Measurements from ENCODE around the gene ARHGEF39. TPM values are rescaled to one million over a fixed set of nuclear protein-coding genes. Genes with fewer than 3 reads are reported as not detected.

ARHGEF39 gene
- total RNA-seq, 1 experiment from 2014 or later: 15.4 TPM

DNA sequence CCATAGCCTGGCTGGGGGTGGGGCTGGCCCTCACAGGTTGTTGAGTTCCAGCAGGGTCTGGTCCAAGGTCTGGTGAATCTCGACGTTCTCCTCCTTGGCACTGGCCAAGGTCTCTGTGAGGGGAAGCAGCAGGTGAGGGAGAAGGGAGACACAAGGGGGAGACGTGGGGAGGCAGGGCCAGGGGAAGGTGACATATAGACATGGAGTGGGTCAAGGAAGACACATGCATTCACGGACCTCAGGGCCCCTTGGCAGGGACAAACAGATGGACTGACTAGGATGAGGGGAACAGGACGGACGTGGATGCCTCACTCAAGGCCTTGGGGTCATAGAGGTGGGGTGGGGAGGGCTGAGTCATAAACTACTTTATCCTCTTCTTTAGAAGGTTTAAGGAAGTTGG, 17.1 kb upstream of the ARHGEF39 start:
- Mint-ChIP-seq H3K4me1 (ENCODE audit: low read depth, unreplicated experiment) (peaks cover 8% of the 10 kb centered on the region), H3K36me3 (ENCODE audit: insufficient read depth, unreplicated experiment) (peaks cover 25% of the 10 kb centered on the region), H3K4me3 (ENCODE audit: low read depth, unreplicated experiment) (no peak overlapping the region), H3K27ac (ENCODE audit: unreplicated experiment) (peak overlapping the region; percentile 36), H3K9me3 (ENCODE audit: low read depth, unreplicated experiment) (no peaks in the 10 kb centered on the region), H3K27me3 (ENCODE audit: unreplicated experiment) (no peaks in the 10 kb centered on the region)
- TF ChIP-seq, protein P1, sequence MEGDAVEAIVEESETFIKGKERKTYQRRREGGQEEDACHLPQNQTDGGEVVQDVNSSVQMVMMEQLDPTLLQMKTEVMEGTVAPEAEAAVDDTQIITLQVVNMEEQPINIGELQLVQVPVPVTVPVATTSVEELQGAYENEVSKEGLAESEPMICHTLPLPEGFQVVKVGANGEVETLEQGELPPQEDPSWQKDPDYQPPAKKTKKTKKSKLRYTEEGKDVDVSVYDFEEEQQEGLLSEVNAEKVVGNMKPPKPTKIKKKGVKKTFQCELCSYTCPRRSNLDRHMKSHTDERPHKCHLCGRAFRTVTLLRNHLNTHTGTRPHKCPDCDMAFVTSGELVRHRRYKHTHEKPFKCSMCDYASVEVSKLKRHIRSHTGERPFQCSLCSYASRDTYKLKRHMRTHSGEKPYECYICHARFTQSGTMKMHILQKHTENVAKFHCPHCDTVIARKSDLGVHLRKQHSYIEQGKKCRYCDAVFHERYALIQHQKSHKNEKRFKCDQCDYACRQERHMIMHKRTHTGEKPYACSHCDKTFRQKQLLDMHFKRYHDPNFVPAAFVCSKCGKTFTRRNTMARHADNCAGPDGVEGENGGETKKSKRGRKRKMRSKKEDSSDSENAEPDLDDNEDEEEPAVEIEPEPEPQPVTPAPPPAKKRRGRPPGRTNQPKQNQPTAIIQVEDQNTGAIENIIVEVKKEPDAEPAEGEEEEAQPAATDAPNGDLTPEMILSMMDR (IDR thresholded peaks at IDR 0.05; ENCODE audit: unreplicated experiment): no peak
- intact Hi-C loops (cut with micrococcal nuclease; ENCODE audit: unreplicated experiment): no loop called here
- no peak for DNase-seq
- CTCF ChIA-PET: no interaction called here
- BruUV-seq (replicated peaks): no TSS peak

DNA sequence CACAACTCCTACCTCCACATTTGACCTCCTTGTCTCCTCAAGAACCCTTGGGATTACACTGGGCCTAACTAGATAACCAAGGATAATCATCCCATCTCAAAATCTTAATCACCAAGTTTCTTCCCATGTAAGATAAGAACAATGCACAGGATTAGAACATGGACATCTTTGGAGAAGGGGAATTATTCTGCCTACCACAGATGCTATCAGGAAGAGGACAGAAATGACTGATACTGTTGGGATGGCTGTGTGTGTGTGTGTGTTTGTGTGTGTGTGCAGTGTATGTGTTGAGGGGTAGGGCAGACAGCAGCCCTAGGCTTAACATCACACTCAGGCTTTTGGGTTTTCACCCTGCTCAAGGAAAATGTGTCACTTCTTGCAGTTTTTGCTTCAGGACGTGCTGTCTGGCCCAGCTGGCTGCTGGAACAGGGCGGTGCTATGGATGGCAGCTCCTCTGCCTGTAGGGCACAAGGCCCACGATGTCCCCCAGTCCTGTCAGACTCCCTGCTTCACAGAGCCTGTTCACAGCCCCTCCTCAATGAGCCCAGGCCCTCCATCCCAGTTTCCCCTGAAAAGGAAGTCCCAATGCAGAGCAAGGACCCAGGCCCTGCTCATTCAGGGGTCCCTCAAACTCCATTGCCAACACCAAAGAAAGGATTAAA, 16.5 kb upstream of the ARHGEF39 start:
- H3K27ac Mint-ChIP-seq (ENCODE audit: unreplicated experiment): no peak overlapping the region
- TF ChIP-seq, protein P1 (IDR thresholded peaks at IDR 0.05; ENCODE audit: unreplicated experiment): no peak
- DNase-seq: no peak
- no peaks in the 10 kb centered on the region for H3K9me3 Mint-ChIP-seq (ENCODE audit: low read depth, unreplicated experiment)
- intact Hi-C loops (cut with micrococcal nuclease; ENCODE audit: unreplicated experiment): no loop called here
- H3K4me1 Mint-ChIP-seq (ENCODE audit: low read depth, unreplicated experiment): peaks cover 8% of the 10 kb centered on the region
- H3K36me3 Mint-ChIP-seq (ENCODE audit: insufficient read depth, unreplicated experiment): peaks cover 25% of the 10 kb centered on the region
- H3K4me3 Mint-ChIP-seq (ENCODE audit: low read depth, unreplicated experiment): no peak overlapping the region
- BruUV-seq (replicated peaks): no TSS peak
- CTCF ChIA-PET: interaction anchor here (1.1 kb wide), 1 partner anchor 15 kb away, joined by 4 read pairs; no protein-coding TSS in a partner anchor
- H3K27me3 Mint-ChIP-seq (ENCODE audit: unreplicated experiment): no peaks in the 10 kb centered on the region

DNA sequence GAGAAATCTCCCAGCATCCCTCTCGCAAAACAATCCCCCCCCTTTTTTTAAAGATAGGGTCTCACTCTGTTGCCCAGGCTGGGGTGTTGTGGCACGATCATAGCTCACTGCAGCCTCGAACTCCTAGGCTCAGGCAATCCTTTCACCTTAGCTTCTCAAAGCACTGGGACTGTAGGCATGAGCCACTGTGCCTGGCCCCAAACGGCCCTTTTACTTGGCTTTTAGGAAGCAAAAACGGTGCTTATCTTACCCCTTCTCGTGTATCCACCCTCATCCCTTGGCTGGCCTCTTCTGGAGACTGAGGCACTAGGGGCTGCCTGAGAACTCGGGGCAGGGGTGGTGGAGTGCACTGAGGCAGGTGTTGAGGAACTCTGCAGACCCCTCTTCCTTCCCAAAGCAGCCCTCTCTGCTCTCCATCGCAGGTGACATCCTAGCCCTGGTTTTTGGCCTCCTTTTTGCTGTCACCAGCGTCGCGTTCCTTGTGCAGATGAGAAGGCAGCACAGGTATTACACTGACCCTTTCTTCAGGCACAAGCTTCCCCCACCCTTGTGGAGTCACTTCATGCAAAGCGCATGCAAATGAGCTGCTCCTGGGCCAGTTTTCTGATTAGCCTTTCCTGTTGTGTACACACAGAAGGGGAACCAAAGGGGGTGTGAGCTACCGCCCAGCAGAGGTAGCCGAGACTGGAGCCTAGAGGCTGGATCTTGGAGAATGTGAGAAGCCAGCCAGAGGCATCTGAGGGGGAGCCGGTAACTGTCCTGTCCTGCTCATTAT, 15.5 kb upstream of the ARHGEF39 start:
- CTCF ChIA-PET: interaction anchor here (1.1 kb wide), 1 partner anchor 16 kb away, joined by 4 read pairs; no protein-coding TSS in a partner anchor
- no peaks in the 10 kb centered on the region for H3K9me3 Mint-ChIP-seq (ENCODE audit: low read depth, unreplicated experiment)
- no peak overlapping the region for H3K4me3 Mint-ChIP-seq (ENCODE audit: low read depth, unreplicated experiment)

DNA sequence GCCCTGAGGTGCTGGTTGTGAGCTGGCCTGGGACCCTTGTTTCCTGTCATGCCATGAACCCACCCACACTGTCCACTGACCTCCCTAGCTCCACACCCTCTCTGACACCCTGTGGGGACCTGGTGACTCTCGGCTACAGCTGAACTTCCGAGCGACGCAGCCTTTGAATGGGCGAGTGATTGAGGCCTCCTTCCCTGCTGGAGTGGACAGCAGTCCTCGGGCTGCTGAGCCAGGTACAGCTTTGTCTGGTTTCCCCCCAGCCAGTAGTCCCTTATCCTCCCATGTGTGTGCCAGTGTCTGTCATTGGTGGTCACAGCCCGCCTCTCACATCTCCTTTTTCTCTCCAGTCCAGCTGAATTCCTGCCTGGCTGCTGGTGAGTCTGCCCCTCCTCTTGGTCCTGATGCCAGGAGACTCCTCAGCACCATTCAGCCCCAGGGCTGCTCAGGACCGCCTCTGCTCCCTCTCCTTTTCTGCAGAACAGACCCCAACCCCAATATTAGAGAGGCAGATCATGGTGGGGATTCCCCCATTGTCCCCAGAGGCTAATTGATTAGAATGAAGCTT, 14.9 kb upstream of the ARHGEF39 start:
- CTCF ChIA-PET: interaction anchor here (1.1 kb wide), 1 partner anchor 17 kb away, joined by 4 read pairs; no protein-coding TSS in a partner anchor
- intact Hi-C loops (cut with micrococcal nuclease; ENCODE audit: unreplicated experiment): no loop called here
- TF ChIP-seq, protein P1 (IDR thresholded peaks at IDR 0.05; ENCODE audit: unreplicated experiment): no peak
- no peak overlapping the region for H3K4me3 Mint-ChIP-seq (ENCODE audit: low read depth, unreplicated experiment)
- peaks cover 8% of the 10 kb centered on the region for H3K4me1 Mint-ChIP-seq (ENCODE audit: low read depth, unreplicated experiment)
- H3K27me3 Mint-ChIP-seq (ENCODE audit: unreplicated experiment): no peaks in the 10 kb centered on the region
- no peak for DNase-seq
- no peaks in the 10 kb centered on the region for H3K9me3 Mint-ChIP-seq (ENCODE audit: low read depth, unreplicated experiment)
- H3K36me3 Mint-ChIP-seq (ENCODE audit: insufficient read depth, unreplicated experiment): peaks cover 18% of the 10 kb centered on the region
- no TSS peak for BruUV-seq (replicated peaks)
- no peak overlapping the region for H3K27ac Mint-ChIP-seq (ENCODE audit: unreplicated experiment)

More for the DNA sequence above, 15.5 kb upstream of the ARHGEF39 start:
- Mint-ChIP-seq H3K4me1 (ENCODE audit: low read depth, unreplicated experiment) (peaks cover 8% of the 10 kb centered on the region), H3K27me3 (ENCODE audit: unreplicated experiment) (no peaks in the 10 kb centered on the region), H3K36me3 (ENCODE audit: insufficient read depth, unreplicated experiment) (peaks cover 22% of the 10 kb centered on the region), H3K27ac (ENCODE audit: unreplicated experiment) (no peak overlapping the region)
- BruUV-seq (replicated peaks): no TSS peak
- TF ChIP-seq, protein P1 (IDR thresholded peaks at IDR 0.05; ENCODE audit: unreplicated experiment): no peak
- intact Hi-C loops (cut with micrococcal nuclease; ENCODE audit: unreplicated experiment): no loop called here
- no peak for DNase-seq
